T-helper 2 cell (primary cell): ENCODE results near the gene FUS.

Experiments
- DNase-seq, 5 experiments: peaks; one replicate each; pipeline versions ENCODE4 v3.0.0 to v3.0.0-alpha.2; 2012 to 2022

The FUS gene

DNA sequence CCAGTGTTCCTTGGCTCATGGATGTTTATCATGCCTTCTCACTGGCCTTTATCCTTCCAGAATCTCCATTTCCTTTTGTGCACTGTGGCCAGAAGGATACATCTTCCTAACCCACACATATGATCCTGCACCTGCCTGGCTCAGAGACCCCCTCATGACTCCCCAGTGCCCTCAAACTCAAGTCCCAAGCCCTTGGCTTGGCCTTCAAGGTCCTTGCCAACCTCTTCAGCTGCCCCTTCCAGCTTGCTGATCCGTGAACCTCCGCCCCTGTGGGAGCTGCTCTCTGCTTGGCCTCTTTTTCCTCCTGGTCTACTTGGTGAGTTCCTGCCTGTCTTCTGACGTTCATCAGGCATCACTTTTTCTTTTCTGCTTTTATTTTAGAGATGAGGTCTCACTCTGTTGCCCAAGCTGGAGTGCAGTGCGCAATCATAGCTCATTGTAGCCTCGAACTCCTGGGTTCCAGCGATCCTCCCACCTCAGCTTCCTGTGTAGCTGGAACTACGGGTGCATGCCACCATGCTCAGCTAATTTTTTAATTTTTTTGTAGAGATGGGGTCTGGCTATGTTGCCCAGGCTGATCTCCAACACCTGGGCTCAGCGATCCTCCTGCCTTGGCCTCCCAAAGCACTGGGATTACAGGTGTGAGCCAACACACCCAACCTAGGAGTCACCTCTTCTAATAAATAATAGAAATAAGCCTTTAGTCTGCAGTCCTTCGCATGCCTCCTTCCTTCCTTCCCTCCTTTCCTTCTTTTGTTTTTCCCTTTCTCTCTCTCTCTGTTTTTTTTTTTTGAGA lies 25.1 kb downstream of the FUS start:
- DNase-seq: no peak

DNA sequence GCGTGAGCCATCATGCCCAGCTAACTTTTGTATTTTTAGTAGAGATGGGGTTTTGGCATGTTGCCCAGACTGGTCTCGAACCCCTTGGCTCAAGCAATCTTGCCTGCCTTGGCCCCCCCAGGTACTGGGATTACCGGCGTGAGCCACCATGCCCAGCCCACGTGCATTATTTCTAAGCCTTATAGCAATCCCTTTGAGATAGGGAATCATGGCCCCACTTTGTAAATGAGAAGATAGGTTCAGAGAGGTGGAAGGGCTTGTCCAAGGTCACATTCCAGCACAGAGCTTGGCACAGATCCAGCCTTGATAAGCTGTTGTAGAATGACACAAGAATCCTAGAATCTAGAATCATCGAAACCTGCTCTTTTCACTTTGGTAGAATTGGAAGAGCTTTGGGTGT lies 26.8 kb downstream of the FUS start:
- DNase-seq: no peak

DNA sequence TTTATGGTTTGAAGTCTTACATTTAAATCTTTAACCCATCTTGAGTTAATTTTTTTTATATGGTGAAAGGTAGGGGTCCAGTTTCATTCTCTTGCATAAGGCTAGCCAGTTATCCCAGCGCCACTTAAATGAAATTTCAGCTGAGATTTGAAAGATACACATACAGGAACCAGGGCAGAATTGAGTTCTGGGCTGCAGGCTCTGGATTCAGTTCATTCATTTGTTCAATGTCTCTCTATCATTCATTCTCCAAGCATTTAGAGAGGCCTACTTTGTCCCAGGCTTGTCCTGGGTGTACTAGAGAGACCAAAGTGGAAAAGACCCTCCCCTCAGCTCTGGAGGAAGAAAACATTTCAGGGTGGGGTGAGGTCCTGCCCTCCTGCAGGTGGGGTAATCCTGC lies 33.4 kb downstream of the FUS start:
- no peak for DNase-seq

DNA sequence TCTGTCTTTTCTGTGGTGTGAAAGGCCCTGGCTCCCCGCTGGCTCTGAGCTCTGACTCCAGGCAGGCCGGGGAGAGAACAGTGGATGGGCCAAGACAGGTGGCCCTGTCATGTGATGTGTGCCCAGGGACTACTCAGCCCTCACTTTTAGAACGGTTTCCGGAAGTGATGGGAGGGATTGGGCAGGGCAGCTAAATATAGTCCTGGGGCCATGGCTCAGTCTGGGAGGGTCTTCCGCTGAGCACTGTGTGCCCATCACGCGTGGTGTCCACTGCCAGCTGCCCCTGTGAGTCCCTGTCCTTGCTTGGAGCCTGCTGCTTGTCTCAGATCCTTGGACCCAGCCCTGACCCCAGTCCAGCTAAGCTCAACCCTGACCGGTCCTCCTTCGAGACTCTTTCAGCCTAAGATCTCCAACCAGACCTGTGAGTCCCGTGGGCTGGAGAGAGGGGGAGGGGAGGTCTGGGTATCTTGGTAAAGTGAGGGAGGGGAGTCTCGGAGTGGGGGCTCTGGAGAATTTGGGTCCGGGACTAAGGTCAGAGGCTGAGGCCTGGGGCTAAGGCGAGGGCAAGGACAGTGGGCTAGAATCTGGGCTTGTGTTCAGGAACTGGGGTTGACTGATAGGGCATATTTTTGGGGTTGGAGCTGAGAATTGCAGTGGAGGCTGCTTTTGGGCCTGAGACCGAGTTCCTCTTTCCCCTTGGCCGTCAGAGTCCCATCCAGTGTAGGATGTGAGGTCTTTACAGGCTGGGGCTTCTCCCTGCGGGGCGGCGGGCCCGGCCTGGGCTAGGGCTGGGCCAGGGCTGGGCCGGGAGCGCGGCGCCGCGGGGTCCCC lies 34.2 kb downstream of the FUS start, which contains the start of gene TRIM72:
Gene TRIM72 (plus strand): TSS at position 243 of the 831 bp plus-strand sequence. CDS start 620 bp downstream, outside the sequence.
- DNase-seq: no peak

DNA sequence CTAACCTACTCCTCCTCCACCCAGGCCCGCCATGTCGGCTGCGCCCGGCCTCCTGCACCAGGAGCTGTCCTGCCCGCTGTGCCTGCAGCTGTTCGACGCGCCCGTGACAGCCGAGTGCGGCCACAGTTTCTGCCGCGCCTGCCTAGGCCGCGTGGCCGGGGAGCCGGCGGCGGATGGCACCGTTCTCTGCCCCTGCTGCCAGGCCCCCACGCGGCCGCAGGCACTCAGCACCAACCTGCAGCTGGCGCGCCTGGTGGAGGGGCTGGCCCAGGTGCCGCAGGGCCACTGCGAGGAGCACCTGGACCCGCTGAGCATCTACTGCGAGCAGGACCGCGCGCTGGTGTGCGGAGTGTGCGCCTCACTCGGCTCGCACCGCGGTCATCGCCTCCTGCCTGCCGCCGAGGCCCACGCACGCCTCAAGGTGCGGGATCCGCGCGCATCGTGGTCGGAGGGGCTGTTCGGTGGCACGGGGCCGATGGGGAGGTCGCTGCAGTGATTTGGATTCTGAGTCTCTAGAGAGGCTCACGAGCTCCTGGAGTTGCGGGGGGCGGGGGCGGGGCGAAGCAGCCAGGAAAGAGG lies 34.9 kb downstream of the FUS start:
- DNase-seq: no peak

DNA sequence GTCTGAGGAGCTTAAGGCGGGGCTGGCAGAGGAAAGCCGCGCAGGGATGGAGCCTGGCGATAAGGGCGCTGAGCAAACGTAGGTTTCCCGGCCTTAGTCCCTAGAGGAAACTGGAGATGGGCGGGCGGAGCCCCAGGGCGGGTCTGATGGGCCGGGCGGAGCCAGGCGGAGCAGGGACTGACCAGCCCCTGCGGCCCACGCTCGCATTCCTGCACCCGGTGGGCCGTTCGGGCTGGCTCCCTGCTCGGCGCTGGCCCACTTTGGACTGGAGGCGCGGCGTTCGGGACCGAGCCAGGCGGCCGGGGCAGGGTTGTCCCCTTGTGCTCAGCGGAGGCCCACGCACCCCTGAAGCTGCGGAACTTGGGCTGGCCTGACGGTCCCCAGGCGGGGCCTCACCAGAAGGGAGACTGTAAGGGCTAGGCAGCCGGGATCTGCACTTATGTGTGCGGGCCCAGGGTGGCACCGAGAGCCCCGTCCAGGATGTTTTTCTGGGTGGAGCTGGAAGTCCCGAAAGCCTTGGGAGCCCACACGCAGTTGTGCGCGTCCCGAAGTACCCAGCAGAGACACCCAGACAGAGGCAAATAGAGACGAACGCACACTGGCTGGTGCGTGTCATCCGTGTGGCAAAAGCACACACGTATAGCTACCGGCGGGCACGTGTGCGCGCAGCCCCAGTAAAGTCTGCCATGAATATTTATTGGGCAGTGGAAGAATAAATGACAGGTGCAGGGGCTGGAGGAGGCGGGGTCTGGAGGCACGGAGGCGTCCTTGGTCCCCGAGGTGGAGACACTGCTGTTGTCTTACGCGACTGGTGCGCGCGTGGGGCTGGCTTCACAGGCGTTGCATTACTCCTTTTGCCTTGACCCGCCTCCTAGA lies 35.6 kb downstream of the FUS start:
- DNase-seq: peak in 1 of 5 experiments; percentile 40

DNA sequence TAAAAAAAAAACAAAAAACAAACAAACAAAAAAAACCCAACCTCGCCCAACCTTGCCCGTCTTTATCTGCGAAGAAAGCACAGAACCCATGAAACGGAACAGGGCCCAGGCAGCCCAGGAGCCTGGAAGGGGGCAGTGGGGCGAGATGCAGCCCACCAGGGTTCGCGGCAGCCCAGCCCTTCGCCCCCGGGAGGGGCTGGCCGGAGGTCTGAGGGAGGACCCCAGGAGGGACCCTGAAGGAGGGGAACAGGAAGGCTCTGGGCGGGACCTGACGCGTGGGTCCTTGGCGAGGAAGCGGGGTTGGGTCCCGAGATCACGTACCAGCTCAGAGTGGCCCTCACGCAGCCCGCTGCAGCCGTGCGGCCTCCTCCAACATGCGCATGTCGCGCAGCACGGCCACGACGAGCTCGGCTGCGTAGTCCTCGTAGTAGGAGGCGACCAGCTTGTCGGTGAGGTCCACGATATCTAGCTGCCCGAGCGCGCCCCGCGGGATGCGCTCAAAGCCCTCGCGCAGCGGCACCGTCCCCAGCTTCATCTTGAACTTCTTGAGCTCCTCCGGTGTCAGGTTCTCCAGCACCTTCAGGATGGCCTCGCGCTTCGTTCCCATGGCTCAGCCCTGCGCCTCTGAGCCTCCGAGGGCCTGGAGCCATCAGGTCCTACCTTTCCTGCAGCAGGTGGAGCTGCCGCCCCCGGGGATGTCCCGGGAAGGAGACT lies 36.6 kb downstream of the FUS start, which contains the start of gene PYDC1:
Gene PYDC1 (minus strand): TSS at position 714 of the 714 bp plus-strand sequence. CDS start 107 bp downstream, at position 607.
- DNase-seq: peak in 1 of 5 experiments; percentile 30

DNA sequence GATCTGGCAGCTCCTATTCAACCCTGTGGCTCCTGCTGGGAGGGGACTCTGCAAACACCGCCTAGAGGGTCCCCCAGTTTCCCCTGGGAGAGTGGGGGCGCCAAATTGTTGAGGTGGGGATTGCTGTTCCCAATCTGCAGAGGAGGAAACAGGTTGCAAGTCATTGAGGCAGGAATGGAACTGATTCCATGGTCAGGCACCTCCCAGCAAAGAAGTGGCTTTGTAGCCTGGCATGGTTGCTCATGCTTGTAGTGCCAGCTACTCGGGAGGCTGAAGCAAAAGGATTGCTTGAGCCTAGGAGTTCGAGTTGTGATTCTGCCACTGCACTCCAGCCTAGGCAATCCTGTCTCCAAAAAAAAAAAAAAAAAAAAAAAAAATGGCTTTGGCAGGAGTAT lies 37.2 kb downstream of the FUS start:
- no peak for DNase-seq

DNA sequence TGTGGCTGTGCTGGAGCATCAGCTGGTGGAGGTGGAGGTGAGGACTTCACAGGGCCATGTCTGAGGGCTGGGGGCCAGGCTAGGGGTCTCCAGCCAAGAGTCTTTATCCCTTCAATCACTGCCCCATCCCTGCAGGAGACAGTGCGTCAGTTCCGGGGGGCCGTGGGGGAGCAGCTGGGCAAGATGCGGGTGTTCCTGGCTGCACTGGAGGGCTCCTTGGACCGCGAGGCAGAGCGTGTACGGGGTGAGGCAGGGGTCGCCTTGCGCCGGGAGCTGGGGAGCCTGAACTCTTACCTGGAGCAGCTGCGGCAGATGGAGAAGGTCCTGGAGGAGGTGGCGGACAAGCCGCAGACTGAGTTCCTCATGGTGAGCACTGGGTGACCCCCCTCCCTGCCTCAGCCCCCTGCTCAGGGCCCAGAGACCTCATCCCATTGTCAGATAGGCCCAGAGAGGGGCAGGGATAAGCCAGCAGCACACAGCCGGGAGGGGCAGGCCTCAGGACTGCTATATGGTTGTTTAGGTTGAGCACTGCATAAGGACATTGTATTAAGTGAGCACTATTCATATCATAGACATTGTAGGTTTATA lies 39.3 kb downstream of the FUS start:
- no peak for DNase-seq

DNA sequence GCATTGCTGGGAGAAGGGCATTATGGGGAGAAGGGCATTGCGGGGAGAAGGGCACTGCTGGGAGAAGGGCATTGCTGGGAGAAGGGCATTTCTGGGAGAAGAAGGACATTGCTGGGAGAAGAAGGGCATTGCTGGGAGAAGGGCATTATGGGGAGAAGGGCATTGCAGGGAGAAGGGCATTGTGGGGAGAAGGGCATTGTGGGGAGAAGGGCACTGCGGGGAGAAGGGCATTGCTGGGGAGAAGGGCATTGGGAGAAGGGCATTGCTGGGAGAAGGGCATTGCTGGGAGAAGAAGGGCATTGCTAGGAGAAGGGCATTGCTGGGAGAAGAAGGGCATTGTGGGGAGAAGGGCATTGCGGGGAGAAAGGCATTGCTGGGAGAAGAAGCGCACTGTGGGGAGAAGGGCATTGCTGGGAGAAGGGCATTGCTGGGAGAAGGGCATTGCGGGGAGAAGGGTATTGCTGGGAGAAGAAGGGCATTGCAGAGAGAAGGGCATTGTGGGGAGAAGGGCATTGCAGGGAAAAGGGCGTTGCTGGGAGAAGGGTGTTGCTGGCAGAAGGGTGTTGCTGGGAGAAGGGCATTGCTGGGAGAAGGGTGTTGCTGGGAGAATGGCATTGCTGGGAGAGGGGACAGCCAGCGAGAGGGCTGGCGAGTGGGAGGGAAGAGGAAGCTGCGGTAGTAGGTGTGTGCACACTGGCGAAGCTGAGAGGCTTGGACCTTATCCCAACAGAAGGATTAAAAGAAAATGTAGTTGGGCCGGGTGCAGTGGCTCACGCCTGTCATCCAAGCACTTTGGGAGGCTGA lies 41.6 kb downstream of the FUS start:
- DNase-seq: no peak

DNA sequence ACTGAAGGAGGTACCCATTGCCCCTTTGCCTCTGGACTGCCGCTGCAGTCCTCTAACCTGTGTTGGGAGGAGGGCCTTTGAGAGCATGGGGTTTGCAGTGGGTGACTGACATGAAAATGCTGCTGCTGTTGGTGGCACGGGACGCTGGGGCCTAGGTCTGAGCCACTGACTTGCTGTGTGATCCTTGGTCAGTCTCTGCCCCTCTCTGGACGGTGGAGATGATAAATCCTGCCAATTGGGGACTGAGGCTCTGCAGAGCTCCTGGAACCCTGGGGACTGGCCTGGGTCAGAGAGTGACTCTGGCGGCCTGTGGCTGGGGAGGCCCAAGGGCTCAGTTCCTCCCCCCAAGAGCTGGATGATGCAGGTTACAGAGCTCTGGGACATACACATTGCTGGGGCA lies 43.1 kb downstream of the FUS start:
- no peak for DNase-seq

DNA sequence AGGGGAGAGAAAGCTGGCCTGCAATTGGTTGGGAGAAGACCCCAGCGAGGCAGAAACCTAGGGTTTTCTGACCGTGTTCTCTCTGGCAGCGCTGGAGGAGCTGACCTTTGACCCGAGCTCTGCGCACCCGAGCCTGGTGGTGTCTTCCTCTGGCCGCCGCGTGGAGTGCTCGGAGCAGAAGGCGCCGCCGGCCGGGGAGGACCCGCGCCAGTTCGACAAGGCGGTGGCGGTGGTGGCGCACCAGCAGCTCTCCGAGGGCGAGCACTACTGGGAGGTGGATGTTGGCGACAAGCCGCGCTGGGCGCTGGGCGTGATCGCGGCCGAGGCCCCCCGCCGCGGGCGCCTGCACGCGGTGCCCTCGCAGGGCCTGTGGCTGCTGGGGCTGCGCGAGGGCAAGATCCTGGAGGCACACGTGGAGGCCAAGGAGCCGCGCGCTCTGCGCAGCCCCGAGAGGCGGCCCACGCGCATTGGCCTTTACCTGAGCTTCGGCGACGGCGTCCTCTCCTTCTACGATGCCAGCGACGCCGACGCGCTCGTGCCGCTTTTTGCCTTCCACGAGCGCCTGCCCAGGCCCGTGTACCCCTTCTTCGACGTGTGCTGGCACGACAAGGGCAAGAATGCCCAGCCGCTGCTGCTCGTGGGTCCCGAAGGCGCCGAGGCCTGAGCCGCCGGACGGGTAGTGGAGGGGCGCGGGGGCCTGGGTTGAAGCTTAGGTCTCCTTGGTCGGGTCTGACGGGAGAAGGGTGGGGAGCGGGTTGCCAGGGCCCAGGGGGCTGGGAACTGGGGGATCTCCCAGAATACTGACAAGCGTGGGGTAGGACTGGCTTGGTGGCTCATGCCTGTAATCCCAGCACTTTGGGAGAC lies 44.4 kb downstream of the FUS start:
- no peak for DNase-seq

DNA sequence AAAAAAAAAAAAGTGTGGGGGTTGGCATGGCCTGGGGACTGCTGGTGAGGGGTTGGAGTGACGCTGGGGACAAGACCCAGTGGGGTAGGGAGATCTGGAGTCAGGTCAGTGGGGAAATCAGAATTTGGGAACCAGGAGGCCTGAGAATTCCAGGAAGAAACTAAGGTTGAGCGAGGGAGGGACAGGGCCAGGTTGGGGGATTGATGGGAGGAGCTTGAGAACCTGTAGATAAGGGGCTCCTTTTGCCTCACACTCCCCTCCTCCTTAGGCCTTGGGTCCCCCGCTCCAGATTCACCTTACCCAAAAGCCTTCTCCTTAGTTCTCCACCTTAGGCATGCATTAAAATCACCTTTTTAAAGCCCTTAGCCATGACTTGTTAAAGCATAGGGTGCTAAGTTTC lies 45.3 kb downstream of the FUS start:
- no peak for DNase-seq

DNA sequence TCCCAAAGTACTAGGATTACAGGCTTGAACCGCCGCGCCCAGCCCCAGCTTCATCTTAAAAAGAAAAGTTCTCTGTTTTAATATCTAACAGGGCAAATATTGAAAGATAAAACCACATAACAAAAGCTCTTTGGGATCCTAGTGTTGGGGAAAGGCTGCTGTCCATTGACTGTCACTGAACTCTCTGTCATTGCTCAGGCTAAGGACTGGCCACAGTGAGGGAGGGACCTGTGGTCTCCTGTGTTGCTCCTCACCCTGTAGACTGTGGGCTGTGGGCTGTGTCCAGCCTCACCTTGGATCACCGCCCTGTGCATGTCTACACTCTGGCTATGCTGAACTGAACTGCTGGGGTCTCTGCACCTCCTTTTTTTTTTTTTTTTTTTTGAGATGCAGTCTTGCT lies 48.3 kb downstream of the FUS start:
- no peak for DNase-seq

DNA sequence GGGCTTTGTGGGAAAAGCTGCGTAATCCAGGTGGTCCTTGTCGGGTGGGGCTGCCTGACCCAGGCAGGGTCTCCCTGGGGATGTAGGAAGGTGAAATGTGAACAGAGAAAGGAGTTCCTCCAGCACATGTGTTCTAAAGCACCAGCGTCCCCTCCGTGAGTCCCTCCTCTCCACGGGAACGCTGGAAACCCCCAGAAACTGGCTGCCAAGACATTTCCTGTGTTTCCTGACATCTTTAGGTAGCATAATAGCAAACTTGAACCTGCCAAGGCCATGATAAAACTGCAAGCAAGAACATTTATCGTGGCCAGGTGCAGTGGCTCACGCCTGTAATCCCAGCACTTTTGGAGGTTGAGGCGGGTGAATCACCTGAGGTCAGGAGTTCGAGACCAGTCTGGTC lies 49.6 kb downstream of the FUS start:
- no peak for DNase-seq

DNA sequence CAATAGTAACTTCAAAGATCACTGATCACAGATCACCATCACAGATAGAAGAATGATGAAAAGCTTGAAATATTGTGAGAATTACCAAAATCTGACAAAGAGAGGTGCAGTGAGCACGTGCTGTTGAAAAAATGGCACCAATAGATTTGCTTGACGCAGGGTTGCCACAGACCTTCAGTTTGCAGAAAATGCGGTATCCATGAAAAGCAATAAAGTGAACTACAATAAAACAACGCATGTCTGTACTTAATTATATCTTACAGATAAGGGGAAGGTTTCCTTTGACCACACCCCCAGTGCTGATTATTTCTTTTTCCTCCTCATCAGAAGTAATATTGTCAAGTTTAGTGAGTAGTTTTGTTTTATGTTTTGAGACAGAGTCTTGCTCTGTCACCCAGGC lies 58.1 kb downstream of the FUS start:
- DNase-seq: no peak
